Activated naive CD4-positive, alpha-beta T cell treated with Interleukin-2 at 50 U/mL for 16 hours (primary cell): Measurements from ENCODE around the gene ZNF526.
A peak's percentile ranks its signal among the peaks of the same experiment; 100 is the strongest.

Experiments
- DNase-seq: peaks from one replicate; pipeline ENCODE4 v3.0.0-alpha.2; 2020

The ZNF526 gene

GRCh38 chr19:42219812-42220750, at the start of gene ZNF526:
Gene ZNF526 (plus strand): TSS chr19:42220312. CDS start chr19:42224404, 4,092 bp downstream.
- DNase-seq, result peak; percentile 98

- no peak for DNase-seq
Observed at GRCh38 chr19:42170715-42171114, 49.4 kb upstream of the ZNF526 start.

DNA sequence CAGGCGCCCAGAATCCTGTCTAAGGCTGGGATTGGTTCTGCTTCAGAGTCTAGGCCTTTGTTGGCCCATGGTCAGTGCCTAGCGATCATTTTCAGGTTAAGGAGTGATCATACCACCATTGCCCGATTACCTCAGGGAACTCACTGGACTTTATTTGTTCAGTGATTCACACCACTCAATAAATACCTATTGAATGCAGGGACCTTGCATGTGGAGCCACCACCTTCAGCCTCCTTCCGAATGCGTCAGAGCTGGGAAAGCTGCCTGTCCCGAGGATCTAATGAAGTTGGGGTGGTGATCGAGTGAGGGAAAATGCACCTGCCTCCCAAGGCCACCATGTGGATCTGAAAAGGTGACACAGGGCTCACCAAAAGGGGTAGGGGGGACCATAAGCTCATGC, 47.9 kb upstream of the ZNF526 start:
- no peak for DNase-seq

DNA sequence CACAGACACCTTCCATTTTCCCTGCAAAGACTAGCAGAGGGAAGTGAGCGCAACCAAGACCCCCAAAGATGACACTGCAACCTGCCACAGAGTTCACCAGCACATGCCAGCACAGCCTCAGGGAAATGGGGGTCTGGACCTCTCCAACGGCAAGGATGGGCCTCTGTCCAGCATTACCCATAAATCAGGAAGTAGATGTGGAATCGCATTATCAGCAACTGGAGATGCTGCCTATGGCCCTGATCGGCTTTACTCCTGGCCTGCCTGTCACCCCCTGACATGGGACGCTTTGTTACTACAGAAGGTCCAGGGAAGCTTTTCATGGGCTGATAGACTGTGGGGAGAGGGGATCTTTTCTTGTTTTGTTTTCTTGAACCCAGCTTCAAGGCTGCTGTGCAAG, 46.4 kb upstream of the ZNF526 start:
- DNase-seq, result no peak

GRCh38 chr19:42174188-42174587, 45.9 kb upstream of the ZNF526 start:
- no peak for DNase-seq

DNA sequence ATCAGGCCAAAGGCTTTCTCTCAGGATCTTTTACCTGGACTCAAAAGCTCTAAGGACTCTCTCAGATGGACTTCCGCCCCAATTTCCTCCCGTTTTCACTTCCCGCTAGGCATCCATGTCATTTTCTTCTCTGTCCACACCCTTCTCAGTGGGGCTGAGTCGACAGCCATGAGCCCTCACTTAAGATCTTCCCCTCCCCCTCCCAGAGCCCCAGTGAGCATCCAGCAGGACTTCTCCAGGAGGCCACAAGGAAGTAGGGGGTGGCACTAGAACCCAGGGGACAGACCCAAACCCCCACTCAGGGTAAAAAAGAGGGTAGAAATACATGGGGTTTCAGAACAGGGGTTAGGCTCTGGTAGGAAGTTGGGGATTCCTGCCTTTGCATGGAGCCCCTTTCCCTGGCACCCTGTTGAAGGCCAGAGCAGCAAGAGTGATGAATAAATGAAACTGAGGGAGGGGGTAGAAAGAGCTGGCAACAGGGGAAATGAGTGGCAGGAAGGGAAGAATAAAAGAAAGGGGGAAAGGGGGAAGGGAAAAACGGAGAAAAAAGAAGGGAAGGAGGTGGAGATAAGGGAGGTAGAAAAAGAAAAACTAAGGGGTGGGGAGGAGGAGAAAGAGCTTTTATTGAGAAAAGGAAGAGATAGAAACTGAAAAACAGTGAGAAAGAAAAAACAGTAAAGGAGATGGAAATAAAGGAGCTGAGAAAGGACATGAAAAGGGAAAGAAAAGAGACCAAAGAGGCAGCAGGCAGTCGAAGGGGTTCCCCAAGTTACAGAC, 45.0 kb upstream of the ZNF526 start:
- no peak for DNase-seq

- peak; percentile 13 for DNase-seq
Observed at GRCh38 chr19:42175952-42176648, 44.0 kb upstream of the ZNF526 start.

- DNase-seq, result no peak
Observed at GRCh38 chr19:42176649-42176989, 43.5 kb upstream of the ZNF526 start.

GRCh38 chr19:42176990-42177685, 43.0 kb upstream of the ZNF526 start:
- peak; percentile 79 for DNase-seq

DNA sequence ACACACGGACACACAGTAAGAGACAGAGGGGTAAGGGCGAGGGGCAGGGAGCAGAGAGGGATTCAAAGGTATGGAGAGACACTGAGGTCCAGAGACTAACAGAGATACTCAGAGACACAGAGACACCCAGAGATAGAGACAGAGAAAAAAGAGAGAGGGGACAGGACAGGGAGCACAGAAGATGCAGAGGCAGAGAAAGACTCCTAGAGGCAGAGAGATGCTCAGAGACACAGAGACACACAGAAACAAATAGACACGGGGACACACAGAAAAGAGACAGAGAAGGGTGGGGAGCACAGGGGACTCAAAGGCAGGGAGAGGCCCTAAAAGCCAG, 42.5 kb upstream of the ZNF526 start:
- DNase-seq, result no peak

DNA sequence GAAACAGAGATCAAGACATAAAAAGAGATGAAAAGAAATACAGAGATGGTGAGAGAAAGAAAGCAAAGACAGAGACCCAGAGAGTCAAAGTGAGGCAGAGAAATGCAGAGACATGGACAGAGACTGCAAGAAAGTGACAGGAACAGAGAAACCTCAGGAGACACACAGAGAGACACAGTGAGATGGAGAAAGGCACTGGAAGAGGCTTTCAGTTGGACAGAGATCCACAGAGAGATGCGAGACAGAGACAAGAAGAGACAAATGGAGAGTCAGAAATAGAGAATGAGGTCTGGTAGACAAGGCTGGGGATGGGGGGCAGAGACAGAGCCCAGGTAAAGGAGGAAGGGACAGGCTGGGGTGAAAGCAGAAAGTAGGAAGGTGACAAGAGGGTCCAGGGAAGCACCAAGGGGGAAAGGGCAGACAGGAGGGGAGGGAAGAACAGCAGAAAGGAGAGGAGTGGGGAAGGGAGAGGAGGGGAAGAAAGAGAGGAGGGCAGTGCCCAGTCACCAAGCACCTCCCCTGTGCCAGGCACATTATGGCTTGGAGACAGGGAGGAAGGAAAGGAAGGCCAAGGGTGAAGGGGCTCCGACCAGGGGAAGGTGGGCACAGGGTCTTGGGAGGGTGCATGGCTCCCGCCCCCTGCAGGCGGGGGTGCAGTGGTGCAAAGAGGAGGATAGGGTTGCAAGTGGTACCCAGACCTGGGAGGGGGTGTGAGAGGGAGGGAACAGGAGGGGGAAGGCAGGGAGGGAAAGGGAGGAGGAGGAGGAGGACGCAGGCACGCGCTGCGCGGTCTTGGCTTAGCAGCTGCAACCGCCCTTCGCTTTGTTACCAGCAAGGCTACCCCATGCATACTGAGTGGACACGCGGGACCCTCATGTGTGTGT, 41.1 kb upstream of the ZNF526 start:
- no peak for DNase-seq

GRCh38 chr19:42184401-42184861, 35.7 kb upstream of the ZNF526 start:
- peak; percentile 75 for DNase-seq

DNA sequence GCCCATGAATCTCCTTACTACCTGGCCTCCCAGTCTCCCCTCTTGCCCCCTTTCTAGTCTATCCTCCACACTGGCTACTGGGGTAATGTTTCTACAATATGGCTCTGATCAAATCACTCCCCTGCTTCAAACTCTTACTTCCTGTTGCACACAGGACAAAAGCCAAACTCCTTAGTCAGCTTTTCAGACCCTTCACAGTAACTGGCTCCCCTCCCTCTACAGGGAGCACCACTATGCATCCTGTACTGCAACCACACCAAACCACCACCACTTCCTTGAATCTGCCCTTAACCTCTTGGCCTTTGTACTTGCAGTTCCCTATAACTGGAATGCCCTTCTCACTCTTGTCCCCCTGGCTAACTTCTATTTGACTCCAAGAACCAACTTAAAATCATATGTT, 34.8 kb upstream of the ZNF526 start:
- no peak for DNase-seq

DNA sequence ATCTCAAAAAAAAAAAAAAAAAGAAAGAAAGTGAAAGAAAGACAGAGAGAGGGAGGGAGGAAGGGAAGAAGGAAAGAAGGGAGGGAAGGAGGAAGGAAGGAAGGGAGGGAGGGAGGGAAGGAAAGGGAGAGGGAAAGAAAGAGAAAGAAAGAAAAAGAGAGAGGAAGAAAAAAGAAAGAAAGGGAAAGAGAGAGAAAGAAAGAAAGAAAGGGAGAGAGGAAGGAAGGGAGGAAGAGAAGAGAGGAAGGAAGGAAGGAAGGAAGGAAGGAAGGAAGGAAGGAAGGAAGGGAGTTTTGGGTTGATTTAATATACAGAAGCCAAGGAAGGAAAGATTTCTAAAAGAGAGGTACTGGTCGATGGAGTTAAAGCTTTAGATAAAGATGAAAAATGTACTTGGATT, 31.4 kb upstream of the ZNF526 start:
- no peak for DNase-seq

GRCh38 chr19:42189133-42189532, 31.0 kb upstream of the ZNF526 start:
- DNase-seq, result no peak

- DNase-seq, result no peak
Observed at GRCh38 chr19:42191330-42191729, 28.8 kb upstream of the ZNF526 start.

DNA sequence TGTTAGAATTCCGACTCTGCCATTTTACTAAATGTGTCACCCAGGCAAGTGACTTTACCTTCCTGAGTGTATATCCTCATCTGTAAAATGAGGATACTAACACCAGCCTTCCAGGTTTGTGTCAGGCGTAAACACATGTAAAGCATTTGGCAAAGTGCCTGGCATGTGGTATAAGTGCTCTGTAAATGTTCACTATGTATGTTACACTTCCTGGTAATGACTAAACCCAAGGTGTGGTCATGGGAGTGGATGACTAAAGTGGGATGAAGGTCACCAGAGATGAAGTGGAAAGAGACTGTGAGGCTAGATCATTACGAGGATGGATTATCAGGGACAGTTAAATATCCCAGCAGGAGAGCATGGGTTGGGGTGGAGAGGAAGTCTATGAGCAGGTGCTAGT, 28.3 kb upstream of the ZNF526 start:
- no peak for DNase-seq

DNA sequence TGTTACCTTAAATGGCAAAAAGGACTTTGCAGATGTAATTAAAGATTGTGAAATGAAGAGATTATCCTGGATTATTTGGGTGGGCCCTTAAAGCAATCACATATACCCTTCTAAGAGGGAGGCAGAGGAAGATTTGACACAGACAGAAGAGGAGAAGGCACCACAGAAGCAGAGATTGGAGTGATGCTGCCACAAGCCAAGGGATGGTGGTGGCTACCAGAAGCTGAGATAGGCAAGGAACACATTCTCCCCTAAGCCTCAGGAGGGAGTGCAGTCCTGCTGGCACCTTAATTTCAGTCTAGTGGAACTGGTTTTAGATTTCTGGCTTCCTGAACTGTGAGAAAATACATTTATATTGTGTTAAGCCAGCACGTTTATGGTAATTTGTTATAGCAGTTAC, 26.8 kb upstream of the ZNF526 start:
- no peak for DNase-seq

DNA sequence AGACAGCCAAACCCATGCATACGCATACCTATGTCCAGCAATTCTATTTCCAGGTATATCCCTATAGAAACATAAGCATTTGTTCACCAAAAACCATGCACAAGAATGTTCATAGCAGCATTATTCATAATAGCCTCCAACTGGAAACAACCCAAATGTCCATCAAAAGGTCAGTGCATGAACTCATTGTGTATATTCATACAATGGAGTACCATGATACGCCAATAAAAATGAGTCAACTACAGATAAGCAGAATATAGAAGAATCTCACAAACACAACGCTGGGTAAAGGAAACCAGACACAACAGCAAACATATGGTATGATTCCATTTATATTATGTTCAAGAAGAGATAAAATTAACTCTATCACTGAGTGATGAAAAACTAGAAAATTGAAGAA, 26.4 kb upstream of the ZNF526 start:
- no peak for DNase-seq

- DNase-seq, result no peak
Observed at GRCh38 chr19:42196011-42197001, 23.8 kb upstream of the ZNF526 start.
